Left cardiac atrium (tissue), 4 donors: ENCODE measurements around the gene KBTBD4. TPM values are rescaled to one million over a fixed set of nuclear protein-coding genes. Genes with fewer than 3 reads are reported as not detected.
"Not testable (repeated sequence)": the region's sequence is repeated elsewhere in the genome, so short reads cannot be mapped to it uniquely, and the experiment has no call there.

Experiments
- ATAC-seq, 2 donors: fragments of 200-7000 bp; cut with Tn5 transposase; one replicate each; pipeline ENCODE4 v1.9.1; 2020; ENCODE audit warnings: mild to moderate bottlenecking in 2 of 2, moderate library complexity in 2 of 2
- DNase-seq: peaks from one replicate; pipeline ENCODE4 v3.0.0-alpha.2; 2020
- intact Hi-C, 2 donors: fragments of 100-400 bp; cut with DNase I; formaldehyde crosslinking; loops; one replicate each; pipeline versions ENCODE4 v1.14.1 to v1.15.1; 2022 to 2023
- total RNA-seq, 2 donors: library from RNA; stranded (reverse); fragmentation: NEBNext Ultra II Directional; extraction: Animal tissue kit (Norgen Biotek cat#: 25700); gene quantifications; one replicate each; pipeline ENCODE4 v1.2.1, GENCODE V29; 2021
- donor health status: DM: no; HTN: yes; CAD: no.
- donor health status: DM: no; HTN: yes; CAD: no; lungs with severe emphysema.
- donor health status: DM: yes; HTN: yes; CAD: no.
- donor health status: Dilated cardiomyopathy.

Gene KBTBD4
- total RNA-seq, 2 donors from 2014 or later, result 10.2 to 12.2 TPM

- DNase-seq (no peak), ATAC-seq (no peak)
- intact Hi-C loops, result no loop called here
Measured at GRCh38 chr11:47534704-47535251, 44.0 kb downstream of the KBTBD4 start.

- DNase-seq (no peak), ATAC-seq (no peak)
- intact Hi-C loops, result no loop called here
Measured at GRCh38 chr11:47533690-47534151, 45.0 kb downstream of the KBTBD4 start.

GRCh38 chr11:47532597-47533213 lies 46.1 kb downstream of the KBTBD4 start:
- intact Hi-C loops, result no loop called here
- no peak for DNase-seq
- no peak for ATAC-seq

GRCh38 chr11:47531666-47532065 lies 47.1 kb downstream of the KBTBD4 start:
- no peak for DNase-seq
- ATAC-seq, result peak in 1 of 2 donors; percentile 66
- intact Hi-C loops, result no loop called here

- ATAC-seq, intact Hi-C loops, DNase-seq: not testable (repeated sequence)
Measured at GRCh38 chr11:47530721-47531120, 48.0 kb downstream of the KBTBD4 start.

- DNase-seq (no peak), ATAC-seq (no peak)
- intact Hi-C loops, result no loop called here
Measured at GRCh38 chr11:47529951-47530350, 48.8 kb downstream of the KBTBD4 start.

GRCh38 chr11:47527186-47527585 lies 51.6 kb downstream of the KBTBD4 start:
- DNase-seq (no peak), ATAC-seq (no peak)
- intact Hi-C loops, result no loop called here

- DNase-seq, ATAC-seq, intact Hi-C loops: not testable (repeated sequence)
Measured at GRCh38 chr11:47526032-47526431, 52.7 kb downstream of the KBTBD4 start.

- DNase-seq, result no peak
- ATAC-seq, result peak; percentile 60 to 71
Measured at GRCh38 chr11:47524291-47524874, 54.4 kb downstream of the KBTBD4 start.

GRCh38 chr11:47523490-47524225 lies 55.1 kb downstream of the KBTBD4 start:
- intact Hi-C loops, result no loop called here
- ATAC-seq (peak; percentile 68 to 93), DNase-seq (no peak)

More at GRCh38 chr11:47524291-47524874, 54.4 kb downstream of the KBTBD4 start:
- intact Hi-C loops, result no loop called here

Other genes starting within 250 kb of the KBTBD4 start
- gene MYBPC3, start 226.3 kb downstream of the KBTBD4 start, total RNA-seq, result 1,000 to 10,000 TPM in 1 of 2 donors, 100 to 1,000 TPM in 1; 966 to 1,049 TPM
- 10 to 100 TPM; 19.5 to 31.4 TPM for gene SPI1, start 200.4 kb downstream of the KBTBD4 start, total RNA-seq
- gene SLC39A13, start 170.4 kb downstream of the KBTBD4 start, total RNA-seq, result 10 to 100 TPM; 35.5 to 53.4 TPM
- 100 to 1,000 TPM; 133 to 154 TPM for gene PSMC3, start 152.5 kb downstream of the KBTBD4 start, total RNA-seq
- not detected for gene RAPSN, start 129.8 kb downstream of the KBTBD4 start, total RNA-seq
- 10 to 100 TPM; 64.5 to 81.9 TPM for gene CELF1, start 25.8 kb downstream of the KBTBD4 start, total RNA-seq
- 10 to 100 TPM; 18.1 to 19.2 TPM for gene PTPMT1, start 13.4 kb downstream of the KBTBD4 start, total RNA-seq
- gene NDUFS3, start 104 bp upstream of the KBTBD4 start, total RNA-seq, result 100 to 1,000 TPM; 150 to 182 TPM
- under 1 TPM in 1 of 2 donors, not detected in 1; 0.41 TPM for gene FAM180B, start 7.7 kb upstream of the KBTBD4 start, total RNA-seq
- gene C1QTNF4, start 15.4 kb upstream of the KBTBD4 start, total RNA-seq, result under 1 TPM; 0.37 to 0.47 TPM
- gene MTCH2, start 63.6 kb upstream of the KBTBD4 start, total RNA-seq, result 10 to 100 TPM; 82.8 to 92.8 TPM
- under 1 TPM in 1 of 2 donors, not detected in 1; 0.44 TPM for gene AGBL2, start 136.4 kb upstream of the KBTBD4 start, total RNA-seq
- gene FNBP4, start 188.4 kb upstream of the KBTBD4 start, total RNA-seq, result 10 to 100 TPM; 30.6 to 50.1 TPM